K562 (cell line): Measurements from ENCODE around the gene ADAP2. TPM values are rescaled to one million over a fixed set of nuclear protein-coding genes. Genes with fewer than 3 reads are reported as not detected.

Experiments used
- ATAC-seq: fragments of 200-7000 bp; cut with Tn5 transposase; 3 replicates; pipeline ENCODE4 v1.9.1; 2020; ENCODE audit warnings: moderate library complexity
- BruUV-seq: library from RNA; stranded (reverse); fragments of 400-500 nt; replicated peaks from 2 replicates; lab custom pipeline; 2021; lab: Mats Ljungman, UMichigan
- CTCF ChIA-PET: fragments of 300-600 bp; formaldehyde crosslinking; extraction: SDS; loops from one replicate; lab custom pipeline; 2021; ENCODE audit warnings: low intra/inter-chr PET ratio; lab: Yijun Ruan, JAX
- POLR2A ChIA-PET: fragments of 300-600, 350-650 bp; sonication (Branson Sonifier 250); formaldehyde crosslinking; extraction: SDS; loops from one replicate; lab custom pipeline; 2021; ENCODE audit warnings: antibody characterized with exemption, inconsistent platforms; lab: Yijun Ruan, JAX
- DNase-seq, 4 experiments: peaks; one replicate each; pipeline versions ENCODE4 v3.0.0 to v3.0.0-alpha.2; 2011 to 2018; ENCODE audit warnings: low spot score in 3 of 4, mixed read lengths in 3 of 4; ENCODE audit errors: extremely low read depth in 1 of 4
- FAIRE-seq: peaks from 2 replicates; lab custom pipeline; 2011; peaks lifted over from hg19 to GRCh38; lab: Jason Lieb, UNC
- H2AFZ ChIP-seq: 2 replicates; pipeline ENCODE4 v1.6.0; 2011; ENCODE audit warnings: low read depth, low read length, control low read depth, inconsistent platforms
- H3K27ac ChIP-seq: fragments of 200-600 bp; 3 replicates; pipeline ENCODE4 v1.8.0; 2011; ENCODE audit warnings: low read depth, mild to moderate bottlenecking, control low read depth, inconsistent platforms, low read length, moderate library complexity, mixed read lengths; ENCODE audit errors: extremely low read depth
- H3K27me3 ChIP-seq, 2 experiments: fragments of 300-600 bp in 1 of 2; 2 replicates in 1 of 2; 3 replicates in 1 of 2; pipeline versions ENCODE4 v1.6.0 to v1.8.0; 2011; ENCODE audit warnings: inconsistent platforms in 2 of 2, low read length in 2 of 2, mild to moderate bottlenecking in 1 of 2, mixed read lengths in 1 of 2, moderate library complexity in 1 of 2; ENCODE audit not compliant: control insufficient read depth in 2 of 2, insufficient read depth in 2 of 2
- H3K36me3 ChIP-seq: fragments of 300-600 bp; 3 replicates; pipeline ENCODE4 v1.8.0; 2011; ENCODE audit warnings: mild to moderate bottlenecking, low read length, inconsistent platforms; ENCODE audit not compliant: control insufficient read depth, insufficient read depth
- H3K4me1 ChIP-seq, 2 experiments: fragments of 200-600 bp in 1 of 2; replicated peaks in 1 of 2; 2 replicates in 1 of 2; 3 replicates in 1 of 2; pipeline versions ENCODE4 v1.5.1 to v1.8.0; 2011; ENCODE audit warnings: inconsistent platforms in 2 of 2, low read length in 2 of 2, mild to moderate bottlenecking in 1 of 2, mixed read lengths in 1 of 2, moderate library complexity in 1 of 2; ENCODE audit not compliant: control insufficient read depth in 2 of 2, insufficient read depth in 2 of 2
- H3K4me2 ChIP-seq: 2 replicates; pipeline ENCODE4 v1.6.1; 2011; ENCODE audit warnings: low read length, control low read depth, inconsistent platforms, mixed read lengths; ENCODE audit not compliant: insufficient read depth
- H3K4me3 ChIP-seq: fragments of 200-600 bp; sonication (generic), shearing (Covaris generic); 2 replicates; pipeline ENCODE4 v1.5.1; 2016; ENCODE audit warnings: control low read depth, inconsistent platforms
- H3K79me2 ChIP-seq: fragments of 200-600 bp; 3 replicates; pipeline ENCODE4 v1.8.0; 2011; ENCODE audit warnings: low read length, inconsistent platforms; ENCODE audit not compliant: control insufficient read depth, insufficient read depth
- H3K9ac ChIP-seq, 2 experiments: 2 replicates each; pipeline versions ENCODE4 v1.6.0 to v1.6.1; 2011; ENCODE audit warnings: low read depth in 2 of 2, low read length in 2 of 2, control low read depth in 1 of 2, inconsistent platforms in 1 of 2, mild to moderate bottlenecking in 1 of 2, mixed read lengths in 1 of 2; ENCODE audit not compliant: insufficient read depth in 1 of 2
- H3K9me1 ChIP-seq: one replicate; pipeline ENCODE4 v1.6.0; 2011; ENCODE audit warnings: inconsistent platforms, mild to moderate bottlenecking, low read length, moderate library complexity; ENCODE audit not compliant: control insufficient read depth, insufficient read depth
- H3K9me3 ChIP-seq: replicated peaks from 2 replicates; pipeline ENCODE4 v1.5.1; 2011; ENCODE audit warnings: low read depth, low read length, inconsistent platforms; ENCODE audit not compliant: control insufficient read depth, insufficient read depth
- H4K20me1 ChIP-seq: replicated peaks from 2 replicates; pipeline ENCODE4 v1.6.1; 2011; ENCODE audit warnings: low read length, inconsistent platforms, mixed read lengths; ENCODE audit not compliant: control insufficient read depth, insufficient read depth
- CTCF ChIP-seq, 3 experiments: IDR thresholded peaks in 2 of 3; conservative IDR thresholded peaks in 1 of 3; 2 replicates each; pipeline ENCODE4 v1.5.1; 2011 to 2012; ENCODE audit warnings: low read length in 3 of 3, mild to moderate bottlenecking in 3 of 3, control low read depth in 2 of 3, improper control_type of control experiment in 1 of 3, inconsistent platforms in 1 of 3, low read depth in 1 of 3, mixed read lengths in 1 of 3, moderate library complexity in 1 of 3; ENCODE audit not compliant: insufficient read depth in 2 of 3
- KLF13 ChIP-seq: fragments of 450-650 bp; IDR thresholded peaks from 2 replicates; pipeline ENCODE4 v1.6.1; 2016; ENCODE audit warnings: missing genetic modification characterization, low read depth, mild to moderate bottlenecking, missing compliant biosample characterization, moderate library complexity, borderline replicate concordance
- SRF ChIP-seq, 2 experiments: fragments of 250-450, 450-650 bp in 1 of 2; sonication (Bioruptor Pico) in 1 of 2; sonication (generic) in 1 of 2; formaldehyde crosslinking; IDR thresholded peaks; 2 replicates each; pipeline versions ENCODE4 v1.5.0 to v1.5.1; 2020 to 2022; ENCODE audit warnings: mild to moderate bottlenecking in 1 of 2, missing genetic modification reagents in 1 of 2
- ZBTB7A ChIP-seq: IDR thresholded peaks from 2 replicates; pipeline ENCODE4 v1.6.1; 2011; ENCODE audit warnings: low read depth, mild to moderate bottlenecking, low read length, moderate library complexity, borderline replicate concordance; ENCODE audit not compliant: control insufficient read depth
- WGBS: fragments of 100-300 bp; shearing (Covaris generic); methylation state at CpG from one replicate; pipeline ENCODE4 v1.1.6; 2016; ENCODE audit warnings: low coverage, mixed read lengths; ENCODE audit not compliant: insufficient coverage; ENCODE audit errors: missing lambda C conversion rate; 5-methylcytosine and 5-hydroxymethylcytosine counted together
- in situ Hi-C: fragments of 300-500 bp; cut with MboI; formaldehyde crosslinking; loops from 4 replicates; pipeline ENCODE4 v1.15.0; 2018; ENCODE audit warnings: inconsistent platforms, mixed read lengths
- intact Hi-C: fragments of 100-400 bp; cut with micrococcal nuclease; formaldehyde crosslinking; loops from 2 replicates; pipeline ENCODE4 v1.14.2; 2022
- polyA plus RNA-seq, 8 experiments: library from polyadenylated mRNA; depleted of rRNA in 4 of 8; stranded (reverse) in 5 of 8; unstranded in 3 of 8; fragments of >200 nt; fragmentation: Nextera tagmentation in 2 of 8; fragmentation: Illumina TruSeq in 1 of 8; extraction: Ambion mirVana in 2 of 8; extraction: Trizol in 1 of 8; gene quantifications; 2 replicates each; pipeline versions ENCODE4 v1.2.1 to v1.2.3, GENCODE V29; 2011 to 2014; ENCODE audit warnings: inconsistent platforms in 1 of 8, missing spikeins in 1 of 8
- total RNA-seq, 7 experiments: library from RNA; depleted of rRNA in 6 of 7; stranded (reverse); fragments of >200 nt in 6 of 7; fragmentation: Illumina TruSeq in 2 of 7; extraction: Trizol in 2 of 7; gene quantifications; 2 replicates each; pipeline versions ENCODE4 v1.2.1 to v1.2.3, GENCODE V29; 2011 to 2021; ENCODE audit warnings: low replicate concordance in 1 of 7

Gene ADAP2
- total and polyA plus RNA-seq, 9 of the 15 experiments (the other 6 are each of a cell fraction or from before 2014, with no cell fraction given): 0.06 to 0.73 (median 0.23) TPM; not detected in 5

- Histone ChIP-seq H3K36me3 (no peaks in the 10 kb centered on the region), H4K20me1 (no peaks in the 10 kb centered on the region), H3K4me3 (no peak overlapping the region), H3K9me1 (no peaks in the 10 kb centered on the region), H3K79me2 (no peaks in the 10 kb centered on the region), H3K27me3 (peaks cover 2 to 6% of the 10 kb centered on the region in 2 experiments; a peak in 1 of 5 replicates), H3K9ac (no peak overlapping the region), H3K27ac (no peak overlapping the region), H3K9me3 (no peaks in the 10 kb centered on the region), H3K4me2 (no peak overlapping the region), H3K4me1 (no peaks in the 10 kb centered on the region), H2AFZ (no peak overlapping the region)
- no peak for DNase-seq
- ChIA-PET CTCF (no interaction called here), POLR2A (interaction anchor here (0.7 kb wide), 1 partner anchor 945 kb away, joined by 3 read pairs; no protein-coding TSS in a partner anchor)
- in situ Hi-C loops (no loop called here), intact Hi-C loops (no loop called here)
- BruUV-seq: no TSS peak
- 11% methylated on average over 6 of the region's 6 CpGs for WGBS
- no peak for FAIRE-seq
- no peak for TF ChIP-seq CTCF (IDR thresholded peaks at IDR 0.05 in 2 of 3, conservative IDR thresholded peaks at IDR 0.05 in 1 of 3; ENCODE audit: insufficient read depth in 2 of 3, low read depth in 1 of 3, low read length in 3 of 3)
- TF ChIP-seq KLF13 (tag): no peak
- TF ChIP-seq ZBTB7A: no peak
- TF ChIP-seq SRF (CRISPR knock-in tag; IDR thresholded peaks at IDR 0.05): no peak
- ATAC-seq: no peak
These were observed 36.0 kb downstream of the ADAP2 start for GRCh38 chr17:30957741-30958140.
